Endothelial cell (in vitro differentiated cells): ENCODE measurements around the gene CEP78. TPM values are rescaled to one million over a fixed set of nuclear protein-coding genes. Genes with fewer than 3 reads are reported as not detected.

ENCODE experiments used
- DNase-seq: peaks from one replicate; pipeline ENCODE4 v3.0.0; 2021; ENCODE audit warnings: low spot score
- H3K27ac Mint-ChIP-seq: one replicate; pipeline ENCODE4 v1.8.0; 2021; ENCODE audit warnings: mixed read lengths, inconsistent platforms; ENCODE audit not compliant: unreplicated experiment
- H3K27me3 Mint-ChIP-seq: one replicate; pipeline ENCODE4 v1.8.0; 2021; ENCODE audit warnings: mild to moderate bottlenecking, moderate library complexity, mixed read lengths, inconsistent platforms; ENCODE audit not compliant: unreplicated experiment
- H3K36me3 Mint-ChIP-seq: one replicate; pipeline ENCODE4 v1.8.0; 2021; ENCODE audit warnings: mild to moderate bottlenecking, low read depth, mixed read lengths, inconsistent platforms; ENCODE audit not compliant: unreplicated experiment
- H3K4me1 Mint-ChIP-seq: one replicate; pipeline ENCODE4 v1.8.0; 2021; ENCODE audit warnings: mild to moderate bottlenecking, mixed read lengths, inconsistent platforms; ENCODE audit not compliant: unreplicated experiment
- H3K4me3 Mint-ChIP-seq: one replicate; pipeline ENCODE4 v1.8.0; 2021; ENCODE audit warnings: mild to moderate bottlenecking, mixed read lengths, inconsistent platforms; ENCODE audit not compliant: unreplicated experiment
- H3K9me3 Mint-ChIP-seq: one replicate; pipeline ENCODE4 v1.8.0; 2021; ENCODE audit warnings: mixed read lengths, inconsistent platforms; ENCODE audit not compliant: unreplicated experiment
- total RNA-seq: library from RNA; stranded (reverse); fragmentation: NEBNext Ultra II Directional; extraction: Animal tissue kit (Norgen Biotek cat#: 25700); gene quantifications from one replicate; pipeline ENCODE4 v1.2.1, GENCODE V29; 2021; ENCODE audit not compliant: unreplicated experiment
- TF ChIP-seq, protein P1 (sequence below): fragments of 200-600 bp; sonication (generic); IDR thresholded peaks from one replicate; pipeline ENCODE4 v1.5.0; 2021; ENCODE audit warnings: antibody characterized with exemption; ENCODE audit not compliant: unreplicated experiment

The CEP78 gene
- total RNA-seq, 1 donor from 2014 or later: 21.7 TPM

DNA sequence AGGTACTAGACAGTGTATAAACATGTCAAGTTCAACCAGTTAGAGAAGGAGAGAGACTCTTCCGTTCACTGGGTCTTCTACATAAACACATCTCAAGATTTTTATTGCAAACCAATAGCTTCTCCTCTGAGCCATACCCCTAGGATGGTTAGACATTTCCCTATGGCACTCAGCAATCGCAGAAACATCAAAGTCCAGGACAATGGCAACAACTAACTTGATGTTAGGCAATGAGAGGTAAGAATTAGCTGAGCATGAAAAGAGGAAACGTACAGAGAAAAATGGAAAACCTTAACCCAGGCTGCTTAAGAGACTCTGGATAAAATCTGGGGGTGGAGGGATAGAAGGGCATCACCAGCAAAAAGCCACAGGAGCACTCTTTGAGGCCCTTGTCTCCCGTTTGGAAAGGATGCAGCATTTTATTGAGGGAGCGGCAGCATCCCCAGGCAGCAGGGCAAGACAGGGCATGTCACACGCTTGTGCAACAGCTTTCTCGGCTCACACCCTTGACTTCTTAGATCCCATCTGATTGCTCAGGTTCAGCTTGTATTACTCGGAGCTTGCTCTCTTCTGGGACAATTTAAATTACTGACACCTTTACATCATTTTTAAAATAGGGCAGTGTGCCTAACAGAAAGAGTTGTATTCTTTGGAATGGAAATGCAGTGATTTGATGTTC, 52.5 kb downstream of the CEP78 start:
- DNase-seq: no peak
- TF ChIP-seq, protein P1, sequence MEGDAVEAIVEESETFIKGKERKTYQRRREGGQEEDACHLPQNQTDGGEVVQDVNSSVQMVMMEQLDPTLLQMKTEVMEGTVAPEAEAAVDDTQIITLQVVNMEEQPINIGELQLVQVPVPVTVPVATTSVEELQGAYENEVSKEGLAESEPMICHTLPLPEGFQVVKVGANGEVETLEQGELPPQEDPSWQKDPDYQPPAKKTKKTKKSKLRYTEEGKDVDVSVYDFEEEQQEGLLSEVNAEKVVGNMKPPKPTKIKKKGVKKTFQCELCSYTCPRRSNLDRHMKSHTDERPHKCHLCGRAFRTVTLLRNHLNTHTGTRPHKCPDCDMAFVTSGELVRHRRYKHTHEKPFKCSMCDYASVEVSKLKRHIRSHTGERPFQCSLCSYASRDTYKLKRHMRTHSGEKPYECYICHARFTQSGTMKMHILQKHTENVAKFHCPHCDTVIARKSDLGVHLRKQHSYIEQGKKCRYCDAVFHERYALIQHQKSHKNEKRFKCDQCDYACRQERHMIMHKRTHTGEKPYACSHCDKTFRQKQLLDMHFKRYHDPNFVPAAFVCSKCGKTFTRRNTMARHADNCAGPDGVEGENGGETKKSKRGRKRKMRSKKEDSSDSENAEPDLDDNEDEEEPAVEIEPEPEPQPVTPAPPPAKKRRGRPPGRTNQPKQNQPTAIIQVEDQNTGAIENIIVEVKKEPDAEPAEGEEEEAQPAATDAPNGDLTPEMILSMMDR: no peak
- H3K4me1 Mint-ChIP-seq: peaks cover 16% of the 10 kb centered on the region
- no peaks in the 10 kb centered on the region for H3K9me3 Mint-ChIP-seq
- H3K27ac Mint-ChIP-seq: no peak overlapping the region
- H3K27me3 Mint-ChIP-seq: peaks cover 2% of the 10 kb centered on the region
- no peak overlapping the region for H3K4me3 Mint-ChIP-seq
- H3K36me3 Mint-ChIP-seq: no peaks in the 10 kb centered on the region

DNA sequence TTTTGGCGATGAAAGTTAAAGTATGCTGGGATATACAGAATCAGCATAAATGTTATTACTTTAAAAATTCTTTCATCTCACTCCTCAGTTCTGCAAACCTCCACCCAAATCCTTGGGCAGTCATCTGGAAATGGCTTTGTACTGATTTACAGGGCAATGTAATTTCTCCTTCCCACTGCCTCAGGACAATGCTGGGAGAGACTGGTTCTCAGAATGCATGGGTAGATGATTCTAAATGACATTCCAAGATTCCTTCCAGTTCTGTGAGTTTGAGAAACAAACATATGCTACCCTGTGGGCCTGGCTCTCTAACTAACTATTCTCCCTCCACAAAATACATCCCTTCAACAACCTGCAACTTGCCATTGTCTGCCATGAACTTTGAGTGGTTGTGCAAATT, 53.6 kb downstream of the CEP78 start:
- H3K27ac Mint-ChIP-seq: no peak overlapping the region
- no peaks in the 10 kb centered on the region for H3K9me3 Mint-ChIP-seq
- no peak for DNase-seq
- H3K27me3 Mint-ChIP-seq: peaks cover 2% of the 10 kb centered on the region
- TF ChIP-seq, protein P1: no peak
- H3K4me1 Mint-ChIP-seq: peaks cover 16% of the 10 kb centered on the region
- H3K4me3 Mint-ChIP-seq: no peak overlapping the region
- no peaks in the 10 kb centered on the region for H3K36me3 Mint-ChIP-seq

DNA sequence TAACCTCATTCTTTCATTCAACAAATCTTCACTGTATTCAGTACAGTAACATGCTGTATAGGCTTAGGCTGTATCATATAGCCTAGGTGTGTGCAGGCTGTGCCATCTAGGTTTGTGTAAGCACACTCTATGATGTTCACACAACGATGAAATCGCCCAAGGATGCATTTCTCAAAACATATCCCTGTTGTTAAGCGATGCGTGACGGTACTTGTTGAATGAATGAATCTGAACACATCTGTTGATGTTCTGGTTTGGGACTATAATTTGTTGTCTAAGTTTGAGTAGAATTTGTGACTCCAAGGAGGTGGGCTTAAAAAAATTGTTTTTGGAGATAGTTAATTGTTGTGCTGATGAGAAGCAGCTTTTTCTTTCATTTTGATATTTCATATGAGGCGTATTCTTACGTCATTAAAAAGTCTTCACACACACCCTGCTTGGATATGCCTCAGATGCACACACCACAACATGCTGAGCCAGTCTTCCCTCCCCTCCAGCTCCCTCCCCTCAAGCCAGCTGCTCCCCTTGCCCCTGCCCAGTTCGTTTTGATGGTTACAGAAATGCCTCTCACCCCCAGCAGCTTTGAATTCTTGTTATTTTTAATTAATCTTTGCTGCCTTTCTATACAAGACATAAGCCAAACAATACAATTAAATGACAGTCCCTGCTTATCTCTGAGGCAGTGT, 55.5 kb downstream of the CEP78 start:
- TF ChIP-seq, protein P1: no peak
- Mint-ChIP-seq H3K9me3 (no peaks in the 10 kb centered on the region), H3K27me3 (peaks cover 2% of the 10 kb centered on the region), H3K4me1 (peaks cover 24% of the 10 kb centered on the region), H3K4me3 (no peak overlapping the region), H3K36me3 (no peaks in the 10 kb centered on the region), H3K27ac (no peak overlapping the region)
- no peak for DNase-seq

DNA sequence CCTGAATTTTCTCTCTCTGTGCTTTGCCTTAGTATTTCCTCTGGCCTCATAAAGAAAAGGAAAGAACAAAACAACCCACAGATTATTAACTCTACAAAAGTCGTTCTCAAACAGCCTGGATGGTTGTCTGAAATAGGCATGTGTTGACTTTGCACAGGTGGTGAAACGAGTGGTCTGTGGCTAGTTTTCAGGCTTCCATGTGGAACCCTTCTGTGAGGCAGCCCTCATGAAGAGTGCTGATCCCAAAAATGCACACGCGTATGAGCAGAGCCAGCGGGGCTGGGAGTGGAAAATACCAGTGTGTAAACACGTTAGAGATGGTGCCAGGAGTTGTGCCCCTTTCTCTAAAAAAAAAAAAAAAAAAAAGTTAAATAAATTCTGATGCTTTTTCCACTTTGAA, 56.2 kb downstream of the CEP78 start:
- no peak overlapping the region for H3K4me3 Mint-ChIP-seq
- H3K27me3 Mint-ChIP-seq: peaks cover 2% of the 10 kb centered on the region

More for the DNA sequence above, 56.2 kb downstream of the CEP78 start:
- H3K27ac Mint-ChIP-seq: no peak overlapping the region
- H3K9me3 Mint-ChIP-seq: no peaks in the 10 kb centered on the region
- no peak for DNase-seq
- TF ChIP-seq, protein P1: no peak
- H3K4me1 Mint-ChIP-seq: peaks cover 26% of the 10 kb centered on the region
- H3K36me3 Mint-ChIP-seq: no peaks in the 10 kb centered on the region
